Right renal cortex interstitium (tissue), 3 donors: ENCODE results near the gene MAPKBP1. TPM values are rescaled to one million over a fixed set of nuclear protein-coding genes. Genes with fewer than 3 reads are reported as not detected.

Experiments
- DNase-seq, 3 donors: peaks; one replicate each; pipeline ENCODE4 v3.0.0-alpha.2; 2013; ENCODE audit warnings: low read depth in 3 of 3, low spot score in 2 of 3
- polyA plus RNA-seq, 3 donors: library from polyadenylated mRNA; unstranded; fragments of 120-200 nt; gene quantifications; one replicate each; pipeline ENCODE4 v1.2.1, GENCODE V29; 2013; ENCODE audit not compliant: insufficient read length in 3 of 3

Gene MAPKBP1
- polyA plus RNA-seq, 3 donors: 10.4 to 14.1 (median 10.6) TPM

DNA sequence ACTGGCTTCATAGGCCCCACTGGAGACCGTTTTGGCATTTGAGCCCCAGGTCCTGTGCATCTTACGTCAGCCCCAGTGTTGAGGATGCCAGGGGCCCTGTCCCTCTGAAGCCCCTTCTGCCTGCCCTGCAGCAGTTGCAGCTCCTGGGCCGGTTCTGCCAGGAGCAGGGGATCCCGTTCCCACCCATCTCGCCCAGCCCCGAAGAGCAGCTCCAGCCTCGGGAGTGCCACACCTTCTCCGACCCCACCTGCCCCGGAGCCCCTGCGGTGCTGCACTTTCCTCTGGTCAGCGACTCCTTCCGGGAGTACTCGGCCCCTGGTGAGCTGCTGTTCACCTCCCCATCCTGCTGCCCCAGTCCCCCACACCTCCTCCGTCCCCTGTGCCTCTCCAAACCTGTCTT lies 72.9 kb downstream of the MAPKBP1 start:
- DNase-seq: no peak

DNA sequence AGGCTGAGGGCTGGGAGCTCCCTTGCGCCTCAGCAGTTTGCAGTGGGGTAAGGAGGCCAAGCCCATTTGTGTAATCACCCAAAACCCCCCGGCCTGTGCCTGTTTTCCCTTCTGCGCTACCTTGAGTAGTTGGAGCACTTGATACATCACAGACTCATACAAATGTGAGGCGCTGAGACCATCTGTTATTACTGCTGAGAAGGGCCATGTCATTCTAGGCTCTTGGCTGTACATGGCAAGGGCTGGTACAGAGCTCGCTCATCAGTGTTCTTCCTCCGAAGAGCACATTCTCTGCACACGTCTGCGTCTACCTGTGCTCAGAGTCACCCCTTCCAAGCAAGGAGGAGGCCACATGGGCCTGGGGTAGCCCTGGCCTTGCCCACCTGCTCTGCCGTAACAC lies 73.7 kb downstream of the MAPKBP1 start:
- no peak for DNase-seq

- no peak for DNase-seq
Measured at GRCh38 chr15:41848631-41849030, 74.3 kb downstream of the MAPKBP1 start.

DNA sequence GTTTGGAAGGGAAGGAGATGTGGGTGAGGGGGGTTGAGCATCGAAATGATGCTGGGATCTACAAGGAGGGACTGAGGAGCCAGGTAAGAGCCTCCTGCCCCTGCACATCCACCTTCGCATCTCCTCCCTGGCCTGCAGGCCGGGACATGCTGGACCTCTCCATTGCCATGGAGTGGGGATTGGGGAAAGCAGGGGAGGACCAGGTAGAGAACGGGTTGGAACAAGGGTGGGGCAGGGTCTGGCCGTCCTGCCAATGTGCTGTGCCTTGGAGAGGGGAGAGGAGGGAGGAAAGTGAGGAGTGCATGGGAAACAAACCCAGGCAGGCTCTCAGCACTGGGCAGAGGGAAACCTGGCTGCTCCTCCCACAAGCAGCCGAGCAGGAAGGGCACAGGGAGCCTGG lies 74.9 kb downstream of the MAPKBP1 start:
- DNase-seq: no peak

DNA sequence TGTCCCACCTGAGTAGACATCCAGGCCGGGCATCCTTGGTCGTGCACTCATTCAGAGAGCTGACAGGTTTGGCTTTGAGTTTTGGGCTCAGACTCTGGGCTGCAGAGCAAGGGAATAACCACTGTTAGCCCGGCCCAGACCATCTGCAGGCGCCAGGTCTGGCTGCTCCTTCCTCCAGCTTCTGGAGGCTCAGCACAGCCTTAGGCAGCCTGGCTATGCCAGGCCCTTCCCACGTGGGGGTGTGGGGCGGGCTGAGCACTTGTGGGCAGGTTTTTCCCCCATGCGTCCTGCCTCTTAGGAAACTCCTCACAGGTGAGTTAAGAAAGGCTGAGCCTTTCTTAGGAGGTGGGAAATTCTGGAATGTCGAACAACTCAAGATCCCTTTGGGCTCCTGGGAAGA lies 75.6 kb downstream of the MAPKBP1 start:
- DNase-seq: no peak

GRCh38 chr15:41850482-41851166 lies 76.3 kb downstream of the MAPKBP1 start:
- DNase-seq: no peak

GRCh38 chr15:41851167-41851523 lies 76.9 kb downstream of the MAPKBP1 start:
- no peak for DNase-seq

GRCh38 chr15:41851755-41852370 lies 77.6 kb downstream of the MAPKBP1 start:
- DNase-seq: no peak

GRCh38 chr15:41852736-41853590 lies 78.7 kb downstream of the MAPKBP1 start:
- no peak for DNase-seq

DNA sequence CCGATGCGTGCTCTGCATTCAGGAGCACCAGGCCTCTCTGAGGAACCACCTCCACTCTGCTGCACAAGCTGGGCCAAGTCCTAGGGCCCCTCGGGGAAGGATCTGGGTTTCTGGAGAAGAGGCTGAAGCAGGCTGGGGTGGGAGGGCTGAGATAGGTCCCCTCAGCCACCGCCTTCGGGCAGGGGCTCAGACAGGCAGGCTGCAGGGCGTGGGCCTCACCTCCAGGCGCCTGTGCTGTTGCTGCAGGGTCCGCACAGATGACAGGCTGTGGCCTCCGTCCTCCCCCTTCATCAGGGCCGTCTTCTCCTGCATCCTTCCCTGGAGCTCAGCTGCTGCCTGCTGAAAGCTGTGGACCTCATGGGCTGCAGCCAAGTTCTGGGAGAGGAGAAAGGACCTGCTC lies 79.5 kb downstream of the MAPKBP1 start:
- DNase-seq: no peak

DNA sequence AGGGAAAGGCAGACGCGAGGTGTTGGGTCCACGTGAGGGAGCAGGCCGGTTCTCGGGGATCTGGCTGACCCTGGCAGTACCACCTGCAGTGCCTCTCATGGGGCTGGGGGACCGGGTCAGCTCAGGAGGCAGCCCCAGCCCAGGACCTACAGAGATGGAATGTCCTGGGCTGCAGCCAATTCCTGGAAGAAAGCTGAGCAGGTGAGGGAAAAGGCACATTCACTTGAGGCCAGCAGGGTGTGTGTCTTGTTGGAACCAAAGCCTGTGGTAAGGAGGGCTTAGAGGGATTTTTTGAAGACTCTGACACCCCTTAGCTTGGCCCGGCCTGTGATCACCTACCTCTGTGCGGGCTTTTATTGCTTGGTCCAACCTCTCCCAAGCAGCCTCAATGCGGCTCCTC lies 80.2 kb downstream of the MAPKBP1 start:
- no peak for DNase-seq

DNA sequence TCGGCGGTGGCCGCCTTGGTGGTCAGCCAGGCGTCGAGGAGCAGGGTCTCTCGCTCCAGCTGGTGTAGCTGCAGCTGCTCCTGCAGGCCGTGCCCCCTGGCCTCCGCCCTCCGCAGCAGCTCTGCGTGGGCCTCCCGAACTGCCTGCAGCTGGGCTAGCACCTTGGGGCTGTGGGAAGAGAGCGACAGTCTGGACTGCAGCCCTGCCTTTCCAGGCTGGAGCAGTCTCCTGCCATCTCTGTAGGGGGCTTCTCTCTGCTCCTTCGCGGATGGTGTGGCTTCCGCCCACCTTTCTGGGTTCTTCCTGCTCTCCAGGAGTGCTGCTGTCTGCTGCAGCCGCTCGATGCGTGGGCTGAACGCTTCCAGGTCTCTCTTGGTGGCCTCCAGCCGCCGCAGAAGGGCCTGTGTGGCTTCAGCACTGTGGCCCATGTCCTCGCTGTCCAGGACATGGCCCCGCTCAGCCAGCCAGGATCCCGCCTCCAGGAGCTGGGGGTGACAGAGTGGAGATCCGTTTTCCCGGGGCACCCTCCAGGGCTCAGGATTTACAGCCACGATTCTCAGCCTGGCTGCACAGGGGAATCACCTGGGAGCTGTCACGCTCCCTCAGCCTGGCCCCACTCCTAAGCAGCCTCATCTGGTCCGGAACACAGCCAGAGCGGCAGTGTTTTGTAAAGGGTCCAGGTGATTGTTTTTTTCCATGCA lies 81.1 kb downstream of the MAPKBP1 start:
- DNase-seq: peak; percentile 17 to 44 (median 33)

GRCh38 chr15:41856262-41856661 lies 82.0 kb downstream of the MAPKBP1 start:
- no peak for DNase-seq

- DNase-seq: no peak
Measured at GRCh38 chr15:41856716-41857115, 82.4 kb downstream of the MAPKBP1 start.

DNA sequence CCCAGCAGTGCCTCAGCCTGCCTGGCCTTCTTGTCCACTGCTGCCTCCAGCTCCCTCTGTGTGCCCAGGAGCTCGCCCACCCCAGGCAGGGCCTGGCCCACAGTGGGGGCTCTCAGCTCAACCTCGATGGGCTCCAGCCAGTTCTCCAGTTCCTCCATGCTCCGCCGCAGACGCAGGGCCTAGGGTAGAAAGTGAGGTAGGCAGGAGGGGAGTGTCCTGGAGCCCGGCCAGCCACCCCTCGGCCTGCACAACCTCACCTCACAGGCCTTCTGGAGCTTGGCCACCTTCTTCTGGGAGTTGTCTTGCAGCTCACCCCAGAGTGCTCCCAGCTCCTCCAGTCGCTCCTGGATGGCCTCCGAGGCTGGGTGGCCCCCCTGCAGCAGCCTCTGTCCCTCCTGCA lies 83.0 kb downstream of the MAPKBP1 start:
- no peak for DNase-seq

DNA sequence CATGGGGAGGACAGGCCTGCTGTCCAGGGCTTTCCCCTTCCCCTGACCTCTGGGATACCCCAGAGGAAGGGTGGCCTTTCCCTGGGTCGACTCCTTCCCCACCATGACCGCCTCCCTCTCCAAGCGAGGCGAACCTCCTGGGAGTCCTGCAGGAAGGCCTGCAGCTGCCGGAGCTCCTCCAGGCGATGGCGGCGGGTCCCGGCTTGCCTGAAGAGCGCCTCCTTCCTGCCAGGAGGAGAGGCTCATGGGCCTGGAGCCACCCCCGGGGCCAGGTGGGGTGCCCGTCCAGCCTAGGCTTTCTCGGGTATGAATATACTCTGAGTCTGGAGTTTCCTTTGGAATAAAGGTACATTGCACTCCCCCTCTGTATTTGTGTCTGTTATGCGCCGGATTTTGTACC lies 84.5 kb downstream of the MAPKBP1 start:
- no peak for DNase-seq

DNA sequence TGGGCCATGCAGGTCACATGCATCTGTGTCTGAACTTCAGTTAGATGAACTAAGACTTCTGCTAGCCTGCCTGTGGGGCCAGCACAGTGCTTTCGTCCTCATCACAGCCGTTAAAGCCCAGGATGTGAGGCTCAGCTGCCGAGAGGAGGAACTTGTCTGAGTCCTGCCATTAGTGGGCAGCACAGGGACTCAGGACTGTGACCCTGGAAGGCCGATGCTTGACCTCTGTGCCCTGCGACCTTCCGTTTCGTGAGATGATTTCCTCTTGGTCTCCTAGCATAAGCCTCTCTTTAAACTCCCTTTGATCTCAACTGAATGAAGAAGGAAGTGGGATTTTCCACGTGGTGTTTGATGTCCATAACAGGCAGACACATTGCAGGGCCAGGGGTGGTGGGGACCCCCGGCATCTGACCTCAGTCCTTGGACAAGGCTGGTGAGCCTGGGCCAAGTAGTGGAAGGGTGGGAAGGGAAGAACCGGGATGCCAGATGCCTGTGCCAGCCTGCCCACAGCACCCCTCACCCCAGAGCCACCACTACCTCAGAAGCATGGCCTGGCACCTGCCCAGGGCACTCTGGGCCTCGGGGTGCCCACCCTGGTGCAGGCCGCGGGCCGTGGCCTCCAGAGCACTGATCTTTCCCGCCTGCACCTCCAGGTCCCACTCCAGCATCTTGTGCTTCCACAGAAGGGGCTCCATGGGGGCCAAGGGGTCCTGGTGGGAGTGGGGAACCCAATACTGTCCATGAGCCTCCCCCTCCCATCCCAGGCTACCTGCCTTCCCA lies 86.0 kb downstream of the MAPKBP1 start:
- no peak for DNase-seq

GRCh38 chr15:41861736-41862356 lies 87.6 kb downstream of the MAPKBP1 start:
- no peak for DNase-seq

DNA sequence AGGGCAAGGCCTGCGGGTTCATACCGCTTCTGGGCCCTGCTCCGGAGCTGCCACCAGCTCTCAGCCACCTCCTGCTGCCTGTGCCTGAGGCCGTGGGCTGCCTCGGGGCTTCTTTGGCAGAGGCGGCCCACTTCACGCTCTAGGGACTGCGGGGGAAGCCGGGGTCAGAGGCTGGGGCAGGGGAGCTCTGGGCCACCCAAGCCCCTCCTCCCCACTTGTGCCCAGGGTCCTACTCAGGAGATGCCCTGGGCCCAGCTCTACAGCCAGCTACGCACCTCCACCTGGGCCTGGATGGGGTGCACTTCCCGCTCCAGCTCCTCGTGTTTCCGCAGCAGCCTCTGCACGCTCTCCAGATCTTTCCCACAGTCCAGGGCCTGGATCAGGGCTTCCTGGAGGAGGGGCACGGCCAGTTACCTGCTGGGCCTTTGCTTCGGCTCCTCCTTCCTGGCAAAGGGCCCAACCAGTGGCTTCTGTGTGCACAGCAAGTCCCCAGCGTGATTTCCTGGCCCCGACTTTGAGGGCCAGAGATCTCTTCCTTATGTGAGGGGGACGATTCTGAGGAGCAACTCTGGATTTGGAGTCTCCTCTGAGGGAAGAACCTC lies 88.3 kb downstream of the MAPKBP1 start:
- no peak for DNase-seq
